GM18520 (cell line): ENCODE data around the gene NUMB.

Experiments
- ATAC-seq: cut with Tn5 transposase; IDR thresholded peaks from one replicate; pipeline ENCODE4 v1.9.1; 2021; ENCODE audit not compliant: unreplicated experiment

NUMB gene

GRCh38 chr14:73234586-73235394 lies 223.6 kb downstream of the NUMB start:
- no peak for ATAC-seq

- ATAC-seq, result no peak
These were observed 224.3 kb downstream of the NUMB start for GRCh38 chr14:73234029-73234428.

- no peak for ATAC-seq
These were observed 224.8 kb downstream of the NUMB start for GRCh38 chr14:73233564-73233963.

GRCh38 chr14:73232984-73233383 lies 225.4 kb downstream of the NUMB start:
- ATAC-seq, result no peak

- ATAC-seq, result no peak
These were observed 226.1 kb downstream of the NUMB start for GRCh38 chr14:73231981-73232851.

- ATAC-seq, result no peak
These were observed 228.3 kb downstream of the NUMB start for GRCh38 chr14:73230051-73230450.

GRCh38 chr14:73227812-73228781 lies 230.2 kb downstream of the NUMB start:
- ATAC-seq, result no peak

GRCh38 chr14:73225496-73225895 lies 232.8 kb downstream of the NUMB start:
- ATAC-seq, result no peak
